NCI-H2171 (cell line): ENCODE data around the gene INO80C.
A peak's percentile ranks its signal among the peaks of the same experiment; 100 is the strongest.

ENCODE experiments used
- DNase-seq: peaks from one replicate; lab custom pipeline; 2025; lab: John Stamatoyannopoulos, UW

Gene INO80C

GRCh38 chr18:35497370-35498197 lies at the start of gene INO80C:
Gene INO80C (minus strand): TSS chr18:35497960. CDS start chr18:35497874, 86 bp downstream.
- peak; percentile 95 for DNase-seq

- no peak for DNase-seq
Observed at GRCh38 chr18:35547008-35547605, 49.3 kb upstream of the INO80C start.

GRCh38 chr18:35542356-35542755 lies 44.6 kb upstream of the INO80C start:
- DNase-seq = no peak

- no peak for DNase-seq
Observed at GRCh38 chr18:35535297-35535696, 37.5 kb upstream of the INO80C start.

- no peak for DNase-seq
Observed at GRCh38 chr18:35533916-35534405, 36.2 kb upstream of the INO80C start.

- no peak for DNase-seq
Observed at GRCh38 chr18:35528749-35529274, 31.1 kb upstream of the INO80C start.

- DNase-seq = peak; percentile 26
Observed at GRCh38 chr18:35526495-35527059, 28.8 kb upstream of the INO80C start.

GRCh38 chr18:35525795-35526494 lies 28.2 kb upstream of the INO80C start:
- no peak for DNase-seq

- DNase-seq = no peak
Observed at GRCh38 chr18:35524226-35524625, 26.5 kb upstream of the INO80C start.

- DNase-seq = no peak
Observed at GRCh38 chr18:35522130-35522959, 24.6 kb upstream of the INO80C start.

GRCh38 chr18:35521133-35521532 lies 23.4 kb upstream of the INO80C start:
- DNase-seq = no peak

GRCh38 chr18:35519148-35519899 lies 21.6 kb upstream of the INO80C start:
- DNase-seq = no peak

- no peak for DNase-seq
Observed at GRCh38 chr18:35517715-35518114, 20.0 kb upstream of the INO80C start.

- DNase-seq = no peak
Observed at GRCh38 chr18:35516789-35517188, 19.0 kb upstream of the INO80C start.

- DNase-seq = no peak
Observed at GRCh38 chr18:35516351-35516750, 18.6 kb upstream of the INO80C start.

GRCh38 chr18:35515460-35516130 lies 17.8 kb upstream of the INO80C start:
- DNase-seq = no peak

GRCh38 chr18:35514752-35515459 lies 17.1 kb upstream of the INO80C start:
- DNase-seq = no peak

GRCh38 chr18:35514283-35514682 lies 16.5 kb upstream of the INO80C start:
- no peak for DNase-seq
